Stimulated activated CD4-positive, alpha-beta T cell treated with anti-CD3 and anti-CD28 coated beads, Interleukin-4, amount 100 ng/mL, for 4 hours (primary cell): ENCODE results near the gene BLTP3A.
A peak's percentile ranks its signal among the peaks of the same experiment; 100 is the strongest.
"Not testable (repeated sequence)": the region's sequence is repeated elsewhere in the genome, so short reads cannot be mapped to it uniquely, and the experiment has no call there.

ENCODE experiments used
- DNase-seq, 2 experiments: peaks; one replicate each; pipeline ENCODE4 v3.0.0-alpha.2; 2020

The BLTP3A gene

DNA sequence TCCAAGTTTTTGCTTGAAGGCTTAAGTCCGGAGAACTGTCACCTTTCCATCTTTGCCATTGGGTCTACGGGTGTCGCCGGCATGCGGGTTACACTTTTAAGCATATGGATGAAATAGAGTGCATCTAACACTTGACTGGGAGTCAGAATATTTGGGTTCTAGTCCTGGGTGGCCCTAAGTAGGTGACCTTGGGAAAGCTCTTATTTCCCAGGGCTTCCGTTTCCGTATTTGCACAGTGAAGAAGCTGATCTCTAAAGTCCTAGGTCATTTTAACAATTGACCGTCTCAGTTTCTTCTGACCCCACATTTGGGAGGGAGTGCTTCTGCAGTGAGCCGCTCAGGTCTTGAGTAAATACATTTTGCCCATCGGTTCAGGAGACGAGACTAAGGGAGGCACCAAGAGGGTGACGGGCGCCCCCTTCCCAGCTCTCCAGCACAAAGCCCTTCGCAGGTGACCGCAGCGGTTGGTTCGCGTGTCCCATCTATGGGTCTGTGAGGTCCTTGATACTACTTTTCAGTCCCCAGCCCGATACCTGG is 651 bp upstream of the BLTP3A start:
- peak; percentile 26 to 31 for DNase-seq

GRCh38 chr6:34792605-34793500 is 970 bp downstream of the BLTP3A start:
- DNase-seq, result no peak

DNA sequence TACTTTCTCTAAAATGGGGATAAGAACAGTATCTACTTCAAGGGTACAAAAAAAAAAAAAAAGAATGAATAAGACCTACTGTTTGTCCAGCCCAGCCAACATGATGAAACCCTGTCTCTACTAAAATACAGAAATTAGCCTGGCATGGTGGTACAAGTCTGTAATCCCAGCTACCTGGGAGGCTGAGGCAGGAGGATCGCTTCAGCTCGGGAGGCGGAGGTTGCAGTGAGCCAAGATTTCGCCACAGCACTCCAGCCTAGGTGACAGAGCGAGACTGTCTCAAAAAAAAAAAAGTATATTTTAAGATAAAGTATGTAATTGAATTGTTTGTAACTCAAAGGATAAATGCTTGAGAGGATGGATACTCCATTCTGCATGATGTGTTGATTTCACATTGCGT is 2.0 kb downstream of the BLTP3A start:
- no peak for DNase-seq

DNA sequence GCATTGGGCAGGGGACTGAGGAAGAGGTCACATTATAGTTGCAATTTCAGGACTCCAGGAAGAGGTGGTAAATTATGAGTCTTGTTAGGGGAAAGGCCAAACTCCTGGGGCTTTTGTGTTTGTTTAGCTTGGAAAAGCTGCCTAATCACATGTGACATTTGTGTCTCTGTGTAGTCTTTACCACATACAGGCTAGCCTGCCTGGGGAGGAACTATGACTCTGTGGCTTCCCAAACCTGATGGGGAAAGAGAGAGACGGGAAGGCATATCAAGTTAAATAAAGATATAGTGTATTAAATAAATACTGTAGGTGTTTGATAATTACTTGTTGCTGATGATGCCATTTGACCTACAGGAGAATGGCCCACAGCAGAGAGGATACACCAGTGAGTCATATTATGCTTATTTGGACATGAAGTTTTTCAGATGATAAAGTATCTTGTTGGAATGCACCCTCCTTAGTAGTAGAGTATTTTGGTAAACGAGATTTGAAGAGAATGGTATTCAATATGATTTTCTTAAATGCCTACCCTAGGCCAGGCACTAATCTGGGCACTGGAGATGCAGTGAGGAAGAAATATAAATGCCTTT is 4.0 kb downstream of the BLTP3A start:
- DNase-seq, result no peak

DNA sequence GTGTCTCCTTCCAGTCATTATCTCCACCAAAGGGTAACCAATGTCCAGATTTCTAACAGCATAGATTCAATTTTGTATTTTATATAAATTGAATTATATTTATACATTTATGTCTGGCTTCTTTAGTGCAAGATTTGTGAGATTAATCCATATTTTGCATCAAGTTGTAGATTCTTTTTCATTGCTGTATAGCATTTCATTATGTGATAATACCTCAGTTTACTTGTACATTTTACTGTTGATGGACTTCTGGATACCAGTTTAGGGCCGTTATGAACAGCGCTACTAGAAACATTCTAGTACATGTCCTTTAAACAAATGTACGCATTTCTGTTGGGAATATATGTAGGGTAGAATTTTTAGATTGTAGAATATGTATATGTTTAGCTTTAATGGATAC is 6.2 kb downstream of the BLTP3A start:
- no peak for DNase-seq

- no peak for DNase-seq
These were observed 7.7 kb downstream of the BLTP3A start for GRCh38 chr6:34799547-34799946.

GRCh38 chr6:34804543-34804942 is 12.7 kb downstream of the BLTP3A start:
- DNase-seq, result no peak

GRCh38 chr6:34805074-34805473 is 13.2 kb downstream of the BLTP3A start:
- not testable (repeated sequence) for DNase-seq

DNA sequence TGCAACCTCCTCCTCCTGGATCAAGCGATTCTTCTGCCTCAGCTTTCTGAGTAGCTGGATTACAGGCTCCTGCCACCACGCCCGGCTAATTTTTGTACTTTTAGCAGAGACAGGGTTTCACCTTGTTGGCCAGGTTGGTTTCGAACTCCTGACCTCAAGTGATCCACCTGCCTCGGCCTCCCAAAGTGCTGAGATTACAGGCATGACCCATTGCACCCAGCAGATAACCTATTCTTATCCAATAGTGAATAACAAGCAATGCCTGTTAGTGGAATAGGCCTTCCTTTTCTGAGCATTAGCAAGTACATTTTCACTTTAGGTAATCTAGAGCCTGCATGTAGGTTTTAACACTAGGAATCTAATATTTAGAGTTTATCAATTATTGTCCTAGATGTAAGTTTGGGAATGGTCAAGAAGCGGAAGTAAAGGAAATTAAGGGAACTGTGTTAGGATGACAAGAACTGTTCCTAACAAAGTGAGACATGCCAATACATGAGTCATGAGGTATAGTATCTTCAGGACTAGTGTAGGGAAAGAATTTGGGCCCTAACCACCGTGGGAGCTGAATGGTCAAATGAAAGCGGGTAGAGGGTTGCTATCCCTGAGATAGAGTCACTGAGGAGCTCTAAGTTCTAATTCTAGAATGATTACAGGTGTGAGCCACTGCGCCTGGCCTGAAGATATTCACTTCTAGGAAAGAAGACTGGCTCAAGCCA is 15.0 kb downstream of the BLTP3A start:
- DNase-seq, result no peak

- not testable (repeated sequence) for DNase-seq
These were observed 16.6 kb downstream of the BLTP3A start for GRCh38 chr6:34808473-34808872.

DNA sequence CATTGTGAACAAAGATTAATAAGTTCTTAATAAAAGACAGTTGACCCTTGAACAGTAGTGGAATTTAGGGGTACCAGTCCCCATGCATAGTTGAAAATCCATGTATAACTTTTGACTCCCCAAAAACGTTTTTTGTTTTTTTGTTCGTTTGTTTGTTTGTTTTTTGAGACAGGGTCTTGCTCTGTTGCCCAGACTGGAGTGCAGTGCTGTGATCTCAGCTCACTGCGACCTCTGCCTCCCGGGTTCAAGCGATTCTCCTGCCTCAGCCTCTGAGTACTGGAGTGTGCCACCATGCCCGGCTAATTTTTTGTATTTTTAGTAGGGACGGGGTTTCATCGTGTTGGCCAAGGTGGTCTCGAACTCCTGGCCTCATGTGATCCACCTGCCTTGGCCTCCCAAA is 17.5 kb downstream of the BLTP3A start:
- DNase-seq, result not testable (repeated sequence)

GRCh38 chr6:34810017-34810882 is 18.4 kb downstream of the BLTP3A start:
- no peak for DNase-seq

DNA sequence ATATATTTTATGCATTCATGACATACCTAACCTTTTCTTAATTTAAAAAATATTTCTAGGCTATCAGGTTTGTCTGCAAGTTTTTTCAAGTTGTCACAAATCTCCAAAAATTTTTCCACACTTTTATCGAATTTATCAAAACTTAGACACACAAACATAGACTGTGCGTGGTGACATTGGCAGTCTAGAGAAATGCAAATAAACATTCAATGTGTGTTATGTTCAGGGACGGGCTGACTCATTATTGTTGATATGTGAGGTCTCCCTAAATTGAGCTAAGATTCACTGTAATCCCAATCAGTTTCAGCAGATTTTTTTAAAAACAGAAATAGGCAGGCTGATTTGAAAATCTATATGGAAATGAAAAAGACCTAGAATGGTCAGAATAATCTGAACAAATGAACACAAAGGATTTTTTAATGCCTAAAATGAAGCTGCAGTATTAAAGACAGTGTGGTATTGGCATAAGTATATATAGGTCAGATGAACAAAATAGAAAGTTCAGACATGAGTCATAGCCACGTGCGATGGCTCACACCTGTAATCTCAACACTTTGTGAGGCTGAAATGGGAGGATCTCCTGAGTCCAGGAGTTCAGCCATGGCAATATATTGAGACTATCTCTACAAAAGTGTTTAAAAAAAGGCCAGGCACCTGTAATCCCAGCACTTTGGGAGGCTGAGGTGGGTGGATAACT is 19.2 kb downstream of the BLTP3A start:
- peak in 1 of 2 experiments; percentile 11 for DNase-seq

GRCh38 chr6:34813028-34813713 is 21.3 kb downstream of the BLTP3A start:
- no peak for DNase-seq

DNA sequence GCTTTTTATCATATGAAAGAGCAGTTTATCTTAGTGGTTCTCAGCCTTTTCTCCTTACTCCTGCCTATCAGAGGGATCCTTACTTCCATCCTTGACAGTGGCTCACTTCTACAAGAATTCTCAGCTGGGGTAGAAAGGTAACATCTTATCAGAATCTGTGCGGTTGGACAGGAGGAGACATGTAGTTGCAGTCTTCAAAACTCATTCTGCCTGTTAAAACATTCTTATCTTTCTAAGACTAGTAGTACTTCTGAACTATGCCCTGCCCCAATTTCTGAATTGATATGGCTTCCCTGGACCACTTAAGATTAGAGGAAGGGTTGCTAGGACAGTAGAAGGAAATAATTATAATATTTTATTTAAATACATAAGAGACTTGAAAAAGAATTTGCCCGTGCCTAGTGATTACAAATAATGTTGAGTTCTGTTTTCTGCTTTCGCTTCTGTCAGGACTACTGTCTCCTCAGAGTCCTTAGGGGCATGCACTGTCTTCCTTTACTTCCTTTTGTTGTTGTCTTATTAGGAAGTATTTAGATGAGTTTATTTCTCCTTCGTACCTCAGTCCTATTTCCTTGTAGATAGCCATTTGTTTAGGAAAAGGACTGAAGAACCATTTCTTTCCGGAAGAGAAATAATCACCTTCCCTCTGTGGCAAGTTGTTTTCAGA is 24.9 kb downstream of the BLTP3A start:
- no peak for DNase-seq

- DNase-seq, result no peak
These were observed 25.6 kb downstream of the BLTP3A start for GRCh38 chr6:34817446-34817845.

GRCh38 chr6:34818872-34819570 is 27.1 kb downstream of the BLTP3A start:
- not testable (repeated sequence) for DNase-seq

GRCh38 chr6:34819571-34820480 is 27.9 kb downstream of the BLTP3A start:
- DNase-seq, result no peak

DNA sequence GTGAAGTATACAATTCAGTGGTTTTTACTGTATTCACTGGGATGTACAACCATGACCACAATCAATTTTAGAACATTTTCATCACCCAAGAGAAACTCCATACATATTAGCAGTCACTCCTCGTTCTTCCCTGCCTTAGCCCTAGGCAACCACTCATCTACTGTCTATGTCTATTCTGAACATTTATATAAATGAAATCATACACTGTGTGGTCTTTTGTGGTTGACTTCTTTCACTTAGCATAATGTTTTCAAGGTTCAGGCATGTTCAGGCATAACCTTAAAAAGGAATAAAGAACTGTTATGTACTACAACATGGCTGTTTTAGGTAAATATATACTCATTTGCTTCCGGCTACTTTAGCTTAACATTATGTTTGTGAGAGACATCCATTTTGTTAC is 37.3 kb downstream of the BLTP3A start:
- DNase-seq, result no peak
